Measurements from ENCODE around the gene TSFM.

Gene TSFM

DNA sequence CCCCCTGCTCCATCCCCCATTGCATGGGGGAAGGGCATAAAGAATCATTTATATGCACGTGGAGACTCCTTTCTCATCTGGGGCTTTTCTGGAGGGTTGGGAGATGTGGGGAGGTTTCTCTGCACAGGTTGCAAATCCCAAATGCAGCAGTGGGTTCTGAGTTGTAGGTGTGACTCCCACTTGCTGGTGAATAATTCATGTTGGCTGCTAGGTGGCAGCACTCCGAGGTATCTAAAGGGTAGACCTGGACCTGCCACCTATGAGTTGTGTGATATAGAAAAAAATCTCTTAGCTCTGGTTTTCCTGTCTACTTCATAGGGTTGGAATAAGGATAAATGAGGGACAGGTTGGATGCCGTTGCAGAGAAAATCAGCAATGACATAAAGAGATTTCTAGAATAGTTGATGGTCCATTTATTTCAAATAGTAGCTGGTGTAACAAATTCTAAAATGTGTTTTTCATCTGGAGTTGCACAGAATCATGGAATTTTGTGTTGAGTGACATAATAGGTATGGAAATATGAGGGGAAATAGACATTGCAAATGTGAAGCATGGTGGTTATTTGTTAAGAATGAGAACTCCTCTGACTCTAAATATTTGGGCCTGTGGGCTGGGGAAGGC, 23.1 kb upstream of the TSFM start:
- no peak overlapping the region for H3K27ac ChIP-seq (ENCODE audit: low read depth, low read length)
- H3K79me2 ChIP-seq (ENCODE audit: insufficient read depth, low read length): no peaks in the 10 kb centered on the region
- TF ChIP-seq EZH2phosphoT487 (conservative IDR thresholded peaks at IDR 0.05; ENCODE audit: low read length): no peak
- TF ChIP-seq, protein P1, sequence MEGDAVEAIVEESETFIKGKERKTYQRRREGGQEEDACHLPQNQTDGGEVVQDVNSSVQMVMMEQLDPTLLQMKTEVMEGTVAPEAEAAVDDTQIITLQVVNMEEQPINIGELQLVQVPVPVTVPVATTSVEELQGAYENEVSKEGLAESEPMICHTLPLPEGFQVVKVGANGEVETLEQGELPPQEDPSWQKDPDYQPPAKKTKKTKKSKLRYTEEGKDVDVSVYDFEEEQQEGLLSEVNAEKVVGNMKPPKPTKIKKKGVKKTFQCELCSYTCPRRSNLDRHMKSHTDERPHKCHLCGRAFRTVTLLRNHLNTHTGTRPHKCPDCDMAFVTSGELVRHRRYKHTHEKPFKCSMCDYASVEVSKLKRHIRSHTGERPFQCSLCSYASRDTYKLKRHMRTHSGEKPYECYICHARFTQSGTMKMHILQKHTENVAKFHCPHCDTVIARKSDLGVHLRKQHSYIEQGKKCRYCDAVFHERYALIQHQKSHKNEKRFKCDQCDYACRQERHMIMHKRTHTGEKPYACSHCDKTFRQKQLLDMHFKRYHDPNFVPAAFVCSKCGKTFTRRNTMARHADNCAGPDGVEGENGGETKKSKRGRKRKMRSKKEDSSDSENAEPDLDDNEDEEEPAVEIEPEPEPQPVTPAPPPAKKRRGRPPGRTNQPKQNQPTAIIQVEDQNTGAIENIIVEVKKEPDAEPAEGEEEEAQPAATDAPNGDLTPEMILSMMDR (IDR thresholded peaks at IDR 0.05; ENCODE audit: insufficient read depth, low read length, poor library complexity, severe bottlenecking): peak; percentile 61
- no peaks in the 10 kb centered on the region for H3K9me2 ChIP-seq (replicated peaks; ENCODE audit: insufficient read depth, low read length)
- peaks cover 12% of the 10 kb centered on the region; the same call in 1 of the 2 replicates for H3F3A ChIP-seq (ENCODE audit: insufficient read depth)
- H3K36me3 ChIP-seq (ENCODE audit: low read length): no peaks in the 10 kb centered on the region
- no peak overlapping the region for H2AFZ ChIP-seq (ENCODE audit: low read depth, low read length, severe bottlenecking)
- H4K20me1 ChIP-seq (ENCODE audit: low read depth, low read length): peaks cover 8% of the 10 kb centered on the region
- H3K4me2 ChIP-seq (ENCODE audit: low read depth, low read length, poor library complexity, severe bottlenecking): no peak overlapping the region
- H3K9me3 ChIP-seq (ENCODE audit: insufficient read depth, low read length): no peaks in the 10 kb centered on the region
- no peaks in the 10 kb centered on the region for H3K27me3 ChIP-seq (ENCODE audit: low read length)
- no peak overlapping the region for H3K9ac ChIP-seq (ENCODE audit: low read length)
- no peak overlapping the region for H3K4me3 ChIP-seq (ENCODE audit: insufficient read depth, low read length, poor library complexity, severe bottlenecking)

DNA sequence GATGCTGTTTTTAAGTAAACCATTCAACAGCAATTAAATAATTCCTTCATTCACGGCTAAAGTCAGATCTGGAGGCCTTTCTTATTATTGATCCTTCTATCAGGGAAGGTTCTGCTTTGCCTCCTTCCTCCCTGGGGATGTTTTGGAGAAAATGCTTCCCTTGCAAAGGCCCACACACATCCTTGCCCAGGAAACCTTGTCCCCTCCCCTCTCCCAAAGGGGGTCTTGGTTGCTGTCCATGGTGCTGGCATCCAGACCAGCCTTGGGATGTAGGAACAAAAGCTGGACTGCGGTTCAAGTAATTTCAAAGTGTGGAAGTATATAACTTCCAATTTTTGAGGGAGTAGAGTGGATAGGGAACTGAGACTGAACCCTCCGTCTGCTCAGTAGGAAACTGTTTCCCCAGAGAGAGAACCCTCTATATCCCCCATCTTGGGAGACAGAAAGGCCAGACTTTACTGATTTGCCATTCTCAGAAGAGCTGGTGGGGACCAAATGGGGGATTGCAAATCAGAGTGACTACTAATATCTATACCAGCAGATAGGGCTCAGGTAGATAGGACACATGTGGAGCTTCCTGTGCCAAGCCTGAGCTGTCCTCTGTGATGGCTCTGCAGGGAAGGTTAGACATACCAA, 22.1 kb upstream of the TSFM start:
- no peaks in the 10 kb centered on the region for H3K79me2 ChIP-seq (ENCODE audit: insufficient read depth, low read length)
- H3K27me3 ChIP-seq (ENCODE audit: low read length): no peaks in the 10 kb centered on the region
- no peak overlapping the region for H3K27ac ChIP-seq (ENCODE audit: low read depth, low read length)
- TF ChIP-seq, protein P1 (IDR thresholded peaks at IDR 0.05; ENCODE audit: insufficient read depth, low read length, poor library complexity, severe bottlenecking): no peak
- no peak for TF ChIP-seq EZH2phosphoT487 (conservative IDR thresholded peaks at IDR 0.05; ENCODE audit: low read length)
- peaks cover 10% of the 10 kb centered on the region; the same call in 1 of the 2 replicates for H3F3A ChIP-seq (ENCODE audit: insufficient read depth)
- H2AFZ ChIP-seq (ENCODE audit: low read depth, low read length, severe bottlenecking): no peak overlapping the region
- H3K9me3 ChIP-seq (ENCODE audit: insufficient read depth, low read length): no peaks in the 10 kb centered on the region
- no peak overlapping the region for H3K9ac ChIP-seq (ENCODE audit: low read length)
- H3K36me3 ChIP-seq (ENCODE audit: low read length): no peaks in the 10 kb centered on the region
- H3K4me3 ChIP-seq (ENCODE audit: insufficient read depth, low read length, poor library complexity, severe bottlenecking): no peak overlapping the region
- peaks cover 8% of the 10 kb centered on the region for H4K20me1 ChIP-seq (ENCODE audit: low read depth, low read length)
- H3K9me2 ChIP-seq (replicated peaks; ENCODE audit: insufficient read depth, low read length): no peaks in the 10 kb centered on the region
- H3K4me2 ChIP-seq (ENCODE audit: low read depth, low read length, poor library complexity, severe bottlenecking): no peak overlapping the region

DNA sequence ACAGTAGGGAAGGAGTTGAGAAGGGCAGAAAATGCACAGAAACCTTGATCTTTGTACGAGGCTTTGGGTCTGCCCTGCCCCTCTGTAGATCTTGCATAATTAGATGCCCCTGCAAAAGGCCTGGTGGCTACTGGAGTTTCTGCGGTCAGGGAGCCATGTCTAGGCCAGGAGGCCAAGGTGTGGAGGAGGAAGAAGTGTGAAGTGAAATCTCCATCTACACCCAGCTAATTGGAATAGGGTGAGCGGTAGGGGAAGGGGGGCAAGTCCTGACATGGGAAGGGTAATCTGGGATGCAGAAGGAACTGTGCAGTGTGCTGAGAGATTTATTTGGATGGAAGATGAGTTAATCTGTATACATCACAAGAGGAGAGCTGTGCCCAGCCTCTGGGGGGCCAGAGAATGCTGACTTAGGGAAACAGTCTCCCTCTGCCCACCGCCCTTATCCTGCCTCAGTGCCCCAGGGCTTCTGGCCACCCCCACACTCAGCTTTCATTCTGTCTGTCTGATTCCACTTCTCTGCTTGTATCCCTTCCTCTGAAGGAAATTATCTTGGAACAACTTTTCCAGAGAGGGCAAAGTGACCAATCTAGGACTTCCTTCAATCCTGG, 21.1 kb upstream of the TSFM start:
- no peaks in the 10 kb centered on the region for H3K9me2 ChIP-seq (replicated peaks; ENCODE audit: insufficient read depth, low read length)
- H3F3A ChIP-seq (ENCODE audit: insufficient read depth): peaks cover 2% of the 10 kb centered on the region; the same call in 1 of the 2 replicates
- no peak overlapping the region for H2AFZ ChIP-seq (ENCODE audit: low read depth, low read length, severe bottlenecking)
- H3K79me2 ChIP-seq (ENCODE audit: insufficient read depth, low read length): no peaks in the 10 kb centered on the region
- H3K9ac ChIP-seq (ENCODE audit: low read length): no peak overlapping the region
- TF ChIP-seq EZH2phosphoT487 (conservative IDR thresholded peaks at IDR 0.05; ENCODE audit: low read length): no peak
- TF ChIP-seq, protein P1 (IDR thresholded peaks at IDR 0.05; ENCODE audit: insufficient read depth, low read length, poor library complexity, severe bottlenecking): no peak
- H3K9me3 ChIP-seq (ENCODE audit: insufficient read depth, low read length): no peaks in the 10 kb centered on the region
- H3K27me3 ChIP-seq (ENCODE audit: low read length): no peaks in the 10 kb centered on the region
- no peak overlapping the region for H3K27ac ChIP-seq (ENCODE audit: low read depth, low read length)
- H3K4me3 ChIP-seq (ENCODE audit: insufficient read depth, low read length, poor library complexity, severe bottlenecking): no peak overlapping the region
- no peak overlapping the region for H3K4me2 ChIP-seq (ENCODE audit: low read depth, low read length, poor library complexity, severe bottlenecking)
- H3K36me3 ChIP-seq (ENCODE audit: low read length): no peaks in the 10 kb centered on the region
- peaks cover 8% of the 10 kb centered on the region for H4K20me1 ChIP-seq (ENCODE audit: low read depth, low read length)
